Activated CD8-positive, alpha-beta T cell treated with anti-CD3 and anti-CD28 coated beads for 36 hours (primary cell): Measurements from ENCODE around the gene VSX1. TPM values are rescaled to one million over a fixed set of nuclear protein-coding genes. Genes with fewer than 3 reads are reported as not detected.
A peak's percentile ranks its signal among the peaks of the same experiment; 100 is the strongest.

Experiments used
- ATAC-seq: fragments of 200-7000 bp; cut with Tn5 transposase; one replicate; pipeline ENCODE4 v1.10.0; 2021; ENCODE audit warnings: mild to moderate bottlenecking, moderate library complexity
- CTCF ChIA-PET: fragments of 350-600 bp; sonication (Branson Sonifier 250); formaldehyde crosslinking; loops from one replicate; lab custom pipeline; 2021; ENCODE audit warnings: antibody characterized with exemption; lab: Charles Lee
- POLR2A ChIA-PET: fragments of 350-600 bp; sonication (Branson Sonifier 250); formaldehyde crosslinking; loops from one replicate; lab custom pipeline; 2021; ENCODE audit warnings: antibody characterized with exemption; lab: Charles Lee
- DNase-seq: peaks from one replicate; pipeline ENCODE4 v3.0.0-alpha.2; 2020
- H3K27ac Mint-ChIP-seq: one replicate; pipeline ENCODE4 v1.8.0; 2021; ENCODE audit warnings: mild to moderate bottlenecking, mixed read lengths
- H3K27me3 Mint-ChIP-seq: one replicate; pipeline ENCODE4 v1.8.0; 2021; ENCODE audit warnings: mixed read lengths
- H3K36me3 Mint-ChIP-seq: one replicate; pipeline ENCODE4 v1.8.0; 2021; ENCODE audit warnings: low read depth, mixed read lengths
- H3K4me1 Mint-ChIP-seq: one replicate; pipeline ENCODE4 v1.8.0; 2021; ENCODE audit warnings: low read depth, mixed read lengths
- H3K4me3 Mint-ChIP-seq: one replicate; pipeline ENCODE4 v1.8.0; 2021; ENCODE audit warnings: mild to moderate bottlenecking, moderate library complexity, mixed read lengths
- H3K9me3 Mint-ChIP-seq: one replicate; pipeline ENCODE4 v1.8.0; 2021; ENCODE audit warnings: mixed read lengths
- CTCF ChIP-seq: fragments of 200-600 bp; IDR thresholded peaks from one replicate; pipeline ENCODE4 v1.8.0; 2022; ENCODE audit warnings: antibody characterized with exemption, mild to moderate bottlenecking
- intact Hi-C: fragments of 100-400 bp; cut with micrococcal nuclease; formaldehyde crosslinking; loops from one replicate; pipeline ENCODE4 v1.10.0; 2022
- total RNA-seq, 2 experiments: library from RNA; stranded (reverse); gene quantifications; one replicate each; pipeline ENCODE4 v1.2.3, GENCODE V29; 2021

The VSX1 gene
- total RNA-seq, 2 experiments from 2014 or later: not detected

- Mint-ChIP-seq H3K9me3 (no peaks in the 10 kb centered on the region), H3K36me3 (no peaks in the 10 kb centered on the region), H3K27me3 (no peaks in the 10 kb centered on the region), H3K4me1 (peaks cover 68% of the 10 kb centered on the region), H3K4me3 (no peak overlapping the region), H3K27ac (peak overlapping the region; percentile 23)
- no peak for DNase-seq
- no peak for ATAC-seq
- intact Hi-C loops: no loop called here
- CTCF ChIA-PET: no interaction called here
- TF ChIP-seq CTCF: no peak
- POLR2A ChIA-PET: interaction anchor here (0.9 kb wide), 2 partner anchors 26 to 370 kb away, joined by 3 read pairs; no protein-coding TSS in a partner anchor
These were observed 43.3 kb downstream of the VSX1 start for GRCh38 chr20:25038591-25039015.

GRCh38 chr20:25038103-25038410 lies 43.9 kb downstream of the VSX1 start:
- POLR2A ChIA-PET: interaction anchor here (0.8 to 0.9 kb wide), 3 partner anchors 12 to 370 kb away, joined by 3 to 4 read pairs (median 3); no protein-coding TSS in a partner anchor
- intact Hi-C loops: no loop called here
- H3K27me3 Mint-ChIP-seq: no peaks in the 10 kb centered on the region
- no peak for TF ChIP-seq CTCF
- no peak overlapping the region for H3K4me3 Mint-ChIP-seq
- no peak for DNase-seq
- H3K27ac Mint-ChIP-seq: peak overlapping the region; percentile 57
- no peaks in the 10 kb centered on the region for H3K36me3 Mint-ChIP-seq
- H3K4me1 Mint-ChIP-seq: peaks cover 64% of the 10 kb centered on the region
- no peak for ATAC-seq
- CTCF ChIA-PET: interaction anchor here (1.7 kb wide), 1 partner anchor 15 kb away, joined by 5 read pairs; no protein-coding TSS in a partner anchor
- H3K9me3 Mint-ChIP-seq: no peaks in the 10 kb centered on the region

- ChIA-PET CTCF (interaction anchor here (1.0 to 1.7 kb wide), 4 partner anchors 7 to 42 kb away, joined by 3 to 5 read pairs (median 4); no protein-coding TSS in a partner anchor), POLR2A (interaction anchor here (0.8 to 0.9 kb wide), 2 partner anchors 12 to 27 kb away, joined by 3 to 4 read pairs; no protein-coding TSS in a partner anchor)
- DNase-seq (peak; percentile 46), ATAC-seq (peak; percentile 80)
- intact Hi-C loops: no loop called here
- Mint-ChIP-seq H3K27ac (peak overlapping the region; percentile 57), H3K36me3 (no peaks in the 10 kb centered on the region), H3K4me3 (no peak overlapping the region), H3K9me3 (no peaks in the 10 kb centered on the region), H3K27me3 (no peaks in the 10 kb centered on the region), H3K4me1 (peaks cover 60% of the 10 kb centered on the region)
- TF ChIP-seq CTCF: no peak
These were observed 44.4 kb downstream of the VSX1 start for GRCh38 chr20:25037288-25038102.

- Mint-ChIP-seq H3K4me3 (peak overlapping the region; percentile 16), H3K36me3 (no peaks in the 10 kb centered on the region), H3K9me3 (no peaks in the 10 kb centered on the region), H3K27ac (peak overlapping the region; percentile 57), H3K27me3 (no peaks in the 10 kb centered on the region), H3K4me1 (peaks cover 50% of the 10 kb centered on the region)
- intact Hi-C loops: no loop called here
- POLR2A ChIA-PET: interaction anchor here (0.6 to 1.7 kb wide), 3 partner anchors 20 to 972 kb away, joined by 3 to 6 read pairs (median 3); no protein-coding TSS in a partner anchor
- ATAC-seq: no peak
- CTCF ChIA-PET: interaction anchor here (1.0 to 1.7 kb wide), 4 partner anchors 8 to 41 kb away, joined by 3 to 5 read pairs (median 4); no protein-coding TSS in a partner anchor
- DNase-seq: no peak
- TF ChIP-seq CTCF: no peak
These were observed 45.5 kb downstream of the VSX1 start for GRCh38 chr20:25036331-25036936.
